Urinary bladder (tissue), 4 donors: ENCODE measurements around the gene YY1AP1. TPM values are rescaled to one million over a fixed set of nuclear protein-coding genes. Genes with fewer than 3 reads are reported as not detected.
"Not testable (repeated sequence)": the region's sequence is repeated elsewhere in the genome, so short reads cannot be mapped to it uniquely, and the experiment has no call there.

Source experiments
- DNase-seq: peaks from one replicate; pipeline ENCODE4 v3.0.0-alpha.2; 2015; ENCODE audit errors: extremely low spot score
- H3K27ac ChIP-seq: one replicate; pipeline ENCODE4 v1.5.1; 2013; ENCODE audit warnings: low read depth, mild to moderate bottlenecking, moderate library complexity
- H3K36me3 ChIP-seq: one replicate; pipeline ENCODE4 v1.6.1; 2013; ENCODE audit warnings: mild to moderate bottlenecking, moderate library complexity; ENCODE audit not compliant: insufficient read depth
- H3K4me1 ChIP-seq: one replicate; pipeline ENCODE4 v1.6.1; 2013; ENCODE audit warnings: mild to moderate bottlenecking, moderate library complexity; ENCODE audit not compliant: insufficient read depth
- H3K4me3 ChIP-seq: one replicate; pipeline ENCODE4 v1.5.1; 2013; ENCODE audit warnings: low read depth, low read length
- WGBS: extraction: QIAGEN DNeasy Blood & Tissue Kit; methylation state at CpG from one replicate; pipeline ENCODE4 v1.1.7; 2013; 5-methylcytosine and 5-hydroxymethylcytosine counted together
- polyA plus RNA-seq: library from polyadenylated mRNA; stranded (reverse); fragments of 200-250 nt; gene quantifications from one replicate; pipeline ENCODE4 v1.2.3, GENCODE V29; 2013
- total RNA-seq: library from RNA; depleted of rRNA; stranded (reverse); fragments of >200 nt; gene quantifications from one replicate; pipeline ENCODE4 v1.2.3, GENCODE V29; 2014
- donor health status: healthy with polysubstance abuse.
- donor health status: healthy.

Gene YY1AP1
- total and polyA plus RNA-seq, 2 donors, result 56.5 to 166 TPM

- Histone ChIP-seq H3K4me3 (no peak overlapping the region), H3K36me3 (no peaks in the 10 kb centered on the region), H3K4me1 (no peaks in the 10 kb centered on the region), H3K27ac (no peak overlapping the region)
- DNase-seq, result no peak
Measured at GRCh38 chr1:155649676-155650075, 38.9 kb downstream of the YY1AP1 start.

- DNase-seq, result peak; percentile 39
- Histone ChIP-seq H3K36me3 (no peaks in the 10 kb centered on the region), H3K4me1 (no peaks in the 10 kb centered on the region), H3K4me3 (no peak overlapping the region), H3K27ac (no peak overlapping the region)
- 40% methylated on average over 11 of the region's 11 CpGs for WGBS
Measured at GRCh38 chr1:155648207-155649147, 40.1 kb downstream of the YY1AP1 start.

- H3K4me1 ChIP-seq, result no peaks in the 10 kb centered on the region
- H3K4me3 ChIP-seq, result no peak overlapping the region
- no peaks in the 10 kb centered on the region for H3K36me3 ChIP-seq
- DNase-seq, result no peak
- H3K27ac ChIP-seq, result no peak overlapping the region
- 84% methylated on average over 2 of the region's 2 CpGs for WGBS
Measured at GRCh38 chr1:155646307-155646706, 42.3 kb downstream of the YY1AP1 start.

GRCh38 chr1:155645648-155646047 lies 42.9 kb downstream of the YY1AP1 start:
- WGBS, result 51% methylated on average over 6 of the region's 6 CpGs
- Histone ChIP-seq H3K4me1 (no peaks in the 10 kb centered on the region), H3K4me3 (no peak overlapping the region), H3K36me3 (no peaks in the 10 kb centered on the region), H3K27ac (no peak overlapping the region)
- DNase-seq, result no peak

- no peaks in the 10 kb centered on the region for H3K36me3 ChIP-seq
- no peaks in the 10 kb centered on the region for H3K4me1 ChIP-seq
- H3K27ac ChIP-seq, result no peak overlapping the region
- no peak for DNase-seq
- no peak overlapping the region for H3K4me3 ChIP-seq
- 49% methylated on average over 4 of the region's 4 CpGs for WGBS
Measured at GRCh38 chr1:155645034-155645598, 43.5 kb downstream of the YY1AP1 start.

GRCh38 chr1:155643230-155643629 lies 45.3 kb downstream of the YY1AP1 start:
- no peak overlapping the region for H3K4me3 ChIP-seq
- 79% methylated on average over 3 of the region's 3 CpGs for WGBS
- DNase-seq, result no peak

GRCh38 chr1:155642559-155643180 lies 45.9 kb downstream of the YY1AP1 start:
- H3K4me3 ChIP-seq, H3K27ac ChIP-seq, DNase-seq, H3K4me1 ChIP-seq, H3K36me3 ChIP-seq: not testable (repeated sequence)
- 83% methylated on average over 11 of the region's 11 CpGs for WGBS

More at GRCh38 chr1:155643230-155643629, 45.3 kb downstream of the YY1AP1 start:
- Histone ChIP-seq H3K36me3 (no peaks in the 10 kb centered on the region), H3K27ac (no peak overlapping the region), H3K4me1 (no peaks in the 10 kb centered on the region)

- Histone ChIP-seq H3K27ac (no peak overlapping the region), H3K4me3 (no peak overlapping the region), H3K36me3 (no peaks in the 10 kb centered on the region), H3K4me1 (no peaks in the 10 kb centered on the region)
- no peak for DNase-seq
Measured at GRCh38 chr1:155640367-155640766, 48.2 kb downstream of the YY1AP1 start.

- 89% methylated on average over 11 of the region's 11 CpGs for WGBS
- Histone ChIP-seq H3K27ac (no peak overlapping the region), H3K4me3 (no peak overlapping the region), H3K36me3 (no peaks in the 10 kb centered on the region), H3K4me1 (no peaks in the 10 kb centered on the region)
- no peak for DNase-seq
Measured at GRCh38 chr1:155636397-155637153, 52.0 kb downstream of the YY1AP1 start.

- DNase-seq, H3K4me1 ChIP-seq, H3K4me3 ChIP-seq, H3K27ac ChIP-seq, H3K36me3 ChIP-seq: not testable (repeated sequence)
- WGBS, result 80% methylated on average over 4 of the region's 7 CpGs
Measured at GRCh38 chr1:155626428-155626827, 62.1 kb downstream of the YY1AP1 start.

GRCh38 chr1:155623357-155623756 lies 65.2 kb downstream of the YY1AP1 start:
- Histone ChIP-seq H3K4me1 (no peaks in the 10 kb centered on the region), H3K4me3 (no peak overlapping the region), H3K36me3 (no peaks in the 10 kb centered on the region), H3K27ac (no peak overlapping the region)
- no peak for DNase-seq
- 65% methylated on average over 1 of the region's 1 CpG for WGBS

- DNase-seq, result no peak
- 57% methylated on average over 2 of the region's 2 CpGs for WGBS
- no peak overlapping the region for H3K27ac ChIP-seq
- no peaks in the 10 kb centered on the region for H3K4me1 ChIP-seq
- no peak overlapping the region for H3K4me3 ChIP-seq
- H3K36me3 ChIP-seq, result no peaks in the 10 kb centered on the region
Measured at GRCh38 chr1:155622191-155622590, 66.4 kb downstream of the YY1AP1 start.

GRCh38 chr1:155613226-155613625 lies 75.3 kb downstream of the YY1AP1 start:
- H3K36me3 ChIP-seq, H3K4me3 ChIP-seq, DNase-seq, H3K27ac ChIP-seq, H3K4me1 ChIP-seq: not testable (repeated sequence)
- WGBS, result no CpG with 5 or more reads among the region's 2 CpGs
